SU-DHL-6 (cell line): ENCODE measurements around the gene CLEC2D.

Experiments used
- EZH2phosphoT487 ChIP-seq: fragments of 200-600 bp; sonication (generic), shearing (Covaris generic); conservative IDR thresholded peaks from 2 replicates; pipeline ENCODE4 v1.6.1; 2018; ENCODE audit warnings: mild to moderate bottlenecking, antibody characterized with exemption, low read length, moderate library complexity, mixed read lengths
- TF ChIP-seq, protein P1 (sequence below): fragments of 200-600 bp; sonication (generic); IDR thresholded peaks from one replicate; pipeline ENCODE4 v1.5.1; 2017; ENCODE audit warnings: antibody characterized with exemption, mild to moderate bottlenecking, low read length, moderate library complexity; ENCODE audit not compliant: insufficient read depth, poor library complexity, severe bottlenecking

DNA sequence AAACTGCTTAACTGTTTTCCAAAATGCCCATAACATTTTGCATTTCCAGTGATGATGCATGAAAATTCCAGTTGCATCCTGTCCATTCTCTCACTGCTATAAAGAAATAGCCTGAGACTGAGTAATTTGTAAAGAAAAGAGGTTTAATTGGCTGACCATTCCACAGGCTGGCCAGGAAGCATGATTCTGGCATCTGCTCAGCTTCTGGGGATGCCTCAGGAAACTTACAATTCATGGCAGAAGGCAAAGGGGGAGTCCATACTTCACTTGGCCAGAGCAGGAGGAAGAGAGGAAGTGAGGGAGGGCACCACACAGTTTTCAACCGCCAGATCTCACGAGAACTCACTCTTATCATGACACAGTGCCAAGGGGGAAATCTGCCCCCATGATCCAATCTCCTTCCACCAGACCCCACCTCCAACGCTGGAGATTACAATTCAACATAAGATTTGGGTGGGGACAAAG, 18.2 kb upstream of the CLEC2D start:
- TF ChIP-seq, protein P1, sequence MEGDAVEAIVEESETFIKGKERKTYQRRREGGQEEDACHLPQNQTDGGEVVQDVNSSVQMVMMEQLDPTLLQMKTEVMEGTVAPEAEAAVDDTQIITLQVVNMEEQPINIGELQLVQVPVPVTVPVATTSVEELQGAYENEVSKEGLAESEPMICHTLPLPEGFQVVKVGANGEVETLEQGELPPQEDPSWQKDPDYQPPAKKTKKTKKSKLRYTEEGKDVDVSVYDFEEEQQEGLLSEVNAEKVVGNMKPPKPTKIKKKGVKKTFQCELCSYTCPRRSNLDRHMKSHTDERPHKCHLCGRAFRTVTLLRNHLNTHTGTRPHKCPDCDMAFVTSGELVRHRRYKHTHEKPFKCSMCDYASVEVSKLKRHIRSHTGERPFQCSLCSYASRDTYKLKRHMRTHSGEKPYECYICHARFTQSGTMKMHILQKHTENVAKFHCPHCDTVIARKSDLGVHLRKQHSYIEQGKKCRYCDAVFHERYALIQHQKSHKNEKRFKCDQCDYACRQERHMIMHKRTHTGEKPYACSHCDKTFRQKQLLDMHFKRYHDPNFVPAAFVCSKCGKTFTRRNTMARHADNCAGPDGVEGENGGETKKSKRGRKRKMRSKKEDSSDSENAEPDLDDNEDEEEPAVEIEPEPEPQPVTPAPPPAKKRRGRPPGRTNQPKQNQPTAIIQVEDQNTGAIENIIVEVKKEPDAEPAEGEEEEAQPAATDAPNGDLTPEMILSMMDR: no peak
- TF ChIP-seq EZH2phosphoT487: no peak
